ENCODE measurements around the gene ACO1.

Gene ACO1

GRCh38 chr9:32497921-32498320 is 113.5 kb downstream of the ACO1 start:
- DNase-seq (ENCODE audit: low spot score), result no peak

- no peak for DNase-seq (ENCODE audit: low spot score)
Observed at GRCh38 chr9:32500768-32501167, 116.3 kb downstream of the ACO1 start.

- no peak for DNase-seq (ENCODE audit: low spot score)
Observed at GRCh38 chr9:32501868-32502267, 117.4 kb downstream of the ACO1 start.

GRCh38 chr9:32502464-32502863 is 118.0 kb downstream of the ACO1 start:
- DNase-seq (ENCODE audit: low spot score), result no peak

- no peak for DNase-seq (ENCODE audit: low spot score)
Observed at GRCh38 chr9:32503008-32503407, 118.6 kb downstream of the ACO1 start.

All from ecto neural progenitor cell (in vitro differentiated cells).